HG03103 (cell line): Measurements from ENCODE around the gene MT4.

Experiments
- ATAC-seq: cut with Tn5 transposase; IDR thresholded peaks from one replicate; pipeline ENCODE4 v1.9.1; 2021; ENCODE audit warnings: low read depth; ENCODE audit not compliant: unreplicated experiment

Gene MT4

GRCh38 chr16:56618138-56618537, 53.3 kb downstream of the MT4 start:
- no peak for ATAC-seq
